Kidney epithelial cell (primary cell): Measurements from ENCODE around the gene CHIC1. TPM values are rescaled to one million over a fixed set of nuclear protein-coding genes. Genes with fewer than 3 reads are reported as not detected.
A peak's percentile ranks its signal among the peaks of the same experiment; 100 is the strongest.
"Not testable (repeated sequence)": the region's sequence is repeated elsewhere in the genome, so short reads cannot be mapped to it uniquely, and the experiment has no call there.

Source experiments
- DNase-seq: peaks from one replicate; pipeline ENCODE4 v3.0.0-alpha.2; 2010; ENCODE audit warnings: low read depth
- H3K27me3 ChIP-seq: 2 replicates; pipeline ENCODE4 v1.6.0; 2011; ENCODE audit warnings: low read length; ENCODE audit not compliant: control insufficient read depth, insufficient read depth
- H3K36me3 ChIP-seq: 2 replicates; pipeline ENCODE4 v1.5.1; 2011; ENCODE audit warnings: low read length; ENCODE audit not compliant: control insufficient read depth, insufficient read depth
- H3K4me3 ChIP-seq: 2 replicates; pipeline ENCODE4 v1.5.1; 2011; ENCODE audit warnings: low read depth, mild to moderate bottlenecking, control low read depth, low read length
- total RNA-seq: library from RNA; depleted of rRNA; stranded (reverse); fragments of >200 nt; gene quantifications from 2 replicates; pipeline ENCODE4 v1.2.3, GENCODE V29; 2015
- TF ChIP-seq, protein P1 (sequence below): IDR thresholded peaks from 2 replicates; pipeline ENCODE4 v1.5.1; 2011; ENCODE audit warnings: mild to moderate bottlenecking, moderate library complexity, low read length, control low read depth, inconsistent platforms; ENCODE audit not compliant: insufficient read depth, poor library complexity, severe bottlenecking

CHIC1 gene
- total RNA-seq, 1 donor from 2014 or later = 11.8 TPM

GRCh38 chrX:73561801-73562200, 1.2 kb upstream of the CHIC1 start:
- Histone ChIP-seq H3K4me3 (no peak overlapping the region), H3K27me3 (no peaks in the 10 kb centered on the region), H3K36me3 (no peaks in the 10 kb centered on the region)
- TF ChIP-seq, protein P1, sequence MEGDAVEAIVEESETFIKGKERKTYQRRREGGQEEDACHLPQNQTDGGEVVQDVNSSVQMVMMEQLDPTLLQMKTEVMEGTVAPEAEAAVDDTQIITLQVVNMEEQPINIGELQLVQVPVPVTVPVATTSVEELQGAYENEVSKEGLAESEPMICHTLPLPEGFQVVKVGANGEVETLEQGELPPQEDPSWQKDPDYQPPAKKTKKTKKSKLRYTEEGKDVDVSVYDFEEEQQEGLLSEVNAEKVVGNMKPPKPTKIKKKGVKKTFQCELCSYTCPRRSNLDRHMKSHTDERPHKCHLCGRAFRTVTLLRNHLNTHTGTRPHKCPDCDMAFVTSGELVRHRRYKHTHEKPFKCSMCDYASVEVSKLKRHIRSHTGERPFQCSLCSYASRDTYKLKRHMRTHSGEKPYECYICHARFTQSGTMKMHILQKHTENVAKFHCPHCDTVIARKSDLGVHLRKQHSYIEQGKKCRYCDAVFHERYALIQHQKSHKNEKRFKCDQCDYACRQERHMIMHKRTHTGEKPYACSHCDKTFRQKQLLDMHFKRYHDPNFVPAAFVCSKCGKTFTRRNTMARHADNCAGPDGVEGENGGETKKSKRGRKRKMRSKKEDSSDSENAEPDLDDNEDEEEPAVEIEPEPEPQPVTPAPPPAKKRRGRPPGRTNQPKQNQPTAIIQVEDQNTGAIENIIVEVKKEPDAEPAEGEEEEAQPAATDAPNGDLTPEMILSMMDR = no peak
- DNase-seq = no peak

GRCh38 chrX:73562458-73562857, 539 bp upstream of the CHIC1 start:
- TF ChIP-seq, protein P1 = no peak
- no peak for DNase-seq
- Histone ChIP-seq H3K36me3 (no peaks in the 10 kb centered on the region), H3K27me3 (no peaks in the 10 kb centered on the region), H3K4me3 (peak overlapping the region; percentile 84)

DNA sequence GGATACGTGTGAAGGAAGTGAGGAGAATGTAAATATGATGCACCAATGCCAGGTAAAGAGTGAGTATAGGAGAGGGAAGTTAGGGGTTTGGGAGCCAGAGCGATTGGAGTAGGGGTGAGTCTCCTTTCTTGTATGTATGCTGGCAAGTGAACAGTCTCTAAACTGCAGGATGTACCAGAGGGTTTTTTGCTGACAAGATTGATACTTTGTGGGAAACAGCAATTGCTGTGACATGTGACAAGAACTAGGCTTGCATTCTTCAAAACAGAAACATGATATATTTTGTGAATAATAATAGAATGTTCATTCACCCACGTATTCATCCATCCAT, 706 bp downstream of the CHIC1 start:
- Histone ChIP-seq H3K4me3 (peak overlapping the region; percentile 84), H3K27me3 (no peaks in the 10 kb centered on the region), H3K36me3 (no peaks in the 10 kb centered on the region)
- no peak for DNase-seq
- TF ChIP-seq, protein P1 = no peak

DNA sequence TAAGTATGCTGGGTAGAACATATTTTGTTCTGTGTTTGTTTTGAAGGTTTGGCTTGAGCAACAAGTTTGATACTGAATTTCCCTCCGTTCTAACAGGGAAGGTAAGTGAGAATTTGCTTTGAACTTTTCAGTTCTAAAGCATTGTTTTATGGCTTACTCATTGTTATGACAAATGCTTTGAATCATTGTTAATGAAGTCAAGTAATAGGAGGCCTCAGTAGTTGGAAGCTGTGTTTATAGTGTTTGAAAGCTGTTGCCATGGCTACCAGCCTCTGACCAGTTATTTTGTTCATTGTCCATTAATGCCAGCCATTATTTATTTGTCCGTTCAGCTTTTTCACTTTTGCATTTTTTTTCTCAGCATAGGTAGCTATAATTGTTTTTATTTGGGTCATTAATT, 14.4 kb downstream of the CHIC1 start:
- TF ChIP-seq, protein P1 = no peak
- Histone ChIP-seq H3K27me3 (no peaks in the 10 kb centered on the region), H3K36me3 (no peaks in the 10 kb centered on the region), H3K4me3 (no peak overlapping the region)
- DNase-seq = peak; percentile 76

GRCh38 chrX:73581002-73581628, 18.1 kb downstream of the CHIC1 start:
- TF ChIP-seq, protein P1 = no peak
- Histone ChIP-seq H3K27me3 (no peaks in the 10 kb centered on the region), H3K4me3 (no peak overlapping the region), H3K36me3 (no peaks in the 10 kb centered on the region)
- peak; percentile 4 for DNase-seq

- not testable (repeated sequence) for H3K27me3 ChIP-seq, DNase-seq, H3K4me3 ChIP-seq, H3K36me3 ChIP-seq
Observed at GRCh38 chrX:73597758-73598157, 34.8 kb downstream of the CHIC1 start.
